ENCODE measurements around the gene MARCHF3. TPM values are rescaled to one million over a fixed set of nuclear protein-coding genes. Genes with fewer than 3 reads are reported as not detected.

The MARCHF3 gene
- total and polyA plus RNA-seq, 2 donors (not counting 1 experiment from before 2014, with no cell fraction given) = 8.6 to 11.6 TPM

DNA sequence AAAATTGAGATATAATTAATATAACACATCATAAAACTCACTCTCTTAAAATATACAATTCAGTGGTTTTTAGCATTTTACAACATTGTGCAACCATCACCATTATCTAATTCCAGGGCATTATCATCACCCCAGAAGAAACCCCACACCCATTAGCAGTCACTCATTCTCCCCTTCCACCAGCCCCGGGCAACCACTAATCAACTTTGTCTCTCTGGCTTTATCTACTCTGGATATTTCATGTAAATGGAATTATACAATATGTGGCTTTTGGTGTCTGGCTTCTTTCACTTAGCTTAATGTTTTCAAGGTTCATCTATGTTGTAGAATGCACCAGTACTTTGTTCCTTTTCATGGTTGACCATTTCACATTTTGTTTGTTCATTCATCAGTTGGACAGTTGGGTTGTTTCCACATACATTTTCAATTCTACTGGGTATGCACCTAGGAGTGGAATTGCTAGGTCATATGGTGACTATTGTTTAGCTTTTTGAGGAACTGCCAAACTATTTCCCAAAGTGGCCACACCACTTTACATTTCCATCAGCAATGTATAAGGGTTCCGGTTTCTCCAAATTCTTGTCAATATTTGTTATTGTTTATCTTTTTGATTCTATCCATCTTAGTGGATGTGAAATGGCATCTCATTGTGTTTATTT is 62.4 kb downstream of the MARCHF3 start:
- Histone ChIP-seq H3K4me3 (replicated peaks in 1 of 4; ENCODE audit: control extremely low read depth in 1 of 4, insufficient read depth in 1 of 4, low read depth in 3 of 4, low read length in 4 of 4) (no peak overlapping the region), H3K36me3 (ENCODE audit: control insufficient read depth, insufficient read depth, low read length) (no peaks in the 10 kb centered on the region), H3K27me3 (ENCODE audit: control insufficient read depth, insufficient read depth, low read length) (no peaks in the 10 kb centered on the region), H3K4me2 (ENCODE audit: extremely low read depth, insufficient read depth, low read length) (no peak overlapping the region), H3K9ac (ENCODE audit: insufficient read depth, low read length) (no peak overlapping the region), H3K79me2 (ENCODE audit: control insufficient read depth, insufficient read depth, low read length) (no peaks in the 10 kb centered on the region), H3K4me1 (ENCODE audit: control insufficient read depth, extremely low read depth, insufficient read depth, low read length) (peaks cover 12% of the 10 kb centered on the region), H3K27ac (ENCODE audit: insufficient read depth, low read length) (no peak overlapping the region), H3K9me3 (ENCODE audit: control insufficient read depth, insufficient read depth, low read depth, low read length) (no peaks in the 10 kb centered on the region), H2AFZ (ENCODE audit: low read length) (no peak overlapping the region), H4K20me1 (ENCODE audit: control insufficient read depth, extremely low read depth, insufficient read depth, low read length) (no peaks in the 10 kb centered on the region)
- DNase-seq (ENCODE audit: low read depth in 2 of 2) = peak in 1 of 2 donors; percentile 74
- TF ChIP-seq, protein P1, sequence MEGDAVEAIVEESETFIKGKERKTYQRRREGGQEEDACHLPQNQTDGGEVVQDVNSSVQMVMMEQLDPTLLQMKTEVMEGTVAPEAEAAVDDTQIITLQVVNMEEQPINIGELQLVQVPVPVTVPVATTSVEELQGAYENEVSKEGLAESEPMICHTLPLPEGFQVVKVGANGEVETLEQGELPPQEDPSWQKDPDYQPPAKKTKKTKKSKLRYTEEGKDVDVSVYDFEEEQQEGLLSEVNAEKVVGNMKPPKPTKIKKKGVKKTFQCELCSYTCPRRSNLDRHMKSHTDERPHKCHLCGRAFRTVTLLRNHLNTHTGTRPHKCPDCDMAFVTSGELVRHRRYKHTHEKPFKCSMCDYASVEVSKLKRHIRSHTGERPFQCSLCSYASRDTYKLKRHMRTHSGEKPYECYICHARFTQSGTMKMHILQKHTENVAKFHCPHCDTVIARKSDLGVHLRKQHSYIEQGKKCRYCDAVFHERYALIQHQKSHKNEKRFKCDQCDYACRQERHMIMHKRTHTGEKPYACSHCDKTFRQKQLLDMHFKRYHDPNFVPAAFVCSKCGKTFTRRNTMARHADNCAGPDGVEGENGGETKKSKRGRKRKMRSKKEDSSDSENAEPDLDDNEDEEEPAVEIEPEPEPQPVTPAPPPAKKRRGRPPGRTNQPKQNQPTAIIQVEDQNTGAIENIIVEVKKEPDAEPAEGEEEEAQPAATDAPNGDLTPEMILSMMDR (conservative IDR thresholded peaks at IDR 0.05 in 1 of 2, IDR thresholded peaks at IDR 0.05 in 1 of 2; ENCODE audit: low read depth in 1 of 2, low read length in 2 of 2) = no peak
- no peak for TF ChIP-seq EZH2 (IDR thresholded peaks at IDR 0.05; ENCODE audit: low read length, missing control alignments)

GRCh38 chr5:126965487-126965886 is 64.9 kb downstream of the MARCHF3 start:
- Histone ChIP-seq H3K9me3 (ENCODE audit: control insufficient read depth, insufficient read depth, low read depth, low read length) (no peaks in the 10 kb centered on the region), H4K20me1 (ENCODE audit: control insufficient read depth, extremely low read depth, insufficient read depth, low read length) (no peaks in the 10 kb centered on the region), H3K4me3 (replicated peaks in 1 of 4; ENCODE audit: control extremely low read depth in 1 of 4, insufficient read depth in 1 of 4, low read depth in 3 of 4, low read length in 4 of 4) (no peak overlapping the region), H3K4me2 (ENCODE audit: extremely low read depth, insufficient read depth, low read length) (no peak overlapping the region), H2AFZ (ENCODE audit: low read length) (no peak overlapping the region), H3K9ac (ENCODE audit: insufficient read depth, low read length) (no peak overlapping the region), H3K79me2 (ENCODE audit: control insufficient read depth, insufficient read depth, low read length) (no peaks in the 10 kb centered on the region), H3K27me3 (ENCODE audit: control insufficient read depth, insufficient read depth, low read length) (no peaks in the 10 kb centered on the region), H3K36me3 (ENCODE audit: control insufficient read depth, insufficient read depth, low read length) (no peaks in the 10 kb centered on the region), H3K4me1 (ENCODE audit: control insufficient read depth, extremely low read depth, insufficient read depth, low read length) (peaks cover 5% of the 10 kb centered on the region), H3K27ac (ENCODE audit: insufficient read depth, low read length) (peak overlapping the region; percentile 9)
- peak in 1 of 2 donors; percentile 4 for DNase-seq (ENCODE audit: low read depth in 2 of 2)
- TF ChIP-seq, protein P1 (conservative IDR thresholded peaks at IDR 0.05 in 1 of 2, IDR thresholded peaks at IDR 0.05 in 1 of 2; ENCODE audit: low read depth in 1 of 2, low read length in 2 of 2) = no peak
- TF ChIP-seq EZH2 (IDR thresholded peaks at IDR 0.05; ENCODE audit: low read length, missing control alignments) = no peak

- TF ChIP-seq EZH2 (IDR thresholded peaks at IDR 0.05; ENCODE audit: low read length, missing control alignments) = no peak
- TF ChIP-seq, protein P1 (conservative IDR thresholded peaks at IDR 0.05 in 1 of 2, IDR thresholded peaks at IDR 0.05 in 1 of 2; ENCODE audit: low read depth in 1 of 2, low read length in 2 of 2) = no peak
- Histone ChIP-seq H3K4me3 (replicated peaks in 1 of 4; ENCODE audit: control extremely low read depth in 1 of 4, insufficient read depth in 1 of 4, low read depth in 3 of 4, low read length in 4 of 4) (no peak overlapping the region), H2AFZ (ENCODE audit: low read length) (no peak overlapping the region), H3K36me3 (ENCODE audit: control insufficient read depth, insufficient read depth, low read length) (no peaks in the 10 kb centered on the region), H3K4me2 (ENCODE audit: extremely low read depth, insufficient read depth, low read length) (no peak overlapping the region), H3K79me2 (ENCODE audit: control insufficient read depth, insufficient read depth, low read length) (no peaks in the 10 kb centered on the region), H3K9me3 (ENCODE audit: control insufficient read depth, insufficient read depth, low read depth, low read length) (no peaks in the 10 kb centered on the region), H3K27ac (ENCODE audit: insufficient read depth, low read length) (peak overlapping the region; percentile 9), H3K4me1 (ENCODE audit: control insufficient read depth, extremely low read depth, insufficient read depth, low read length) (peaks cover 5% of the 10 kb centered on the region), H3K9ac (ENCODE audit: insufficient read depth, low read length) (no peak overlapping the region), H3K27me3 (ENCODE audit: control insufficient read depth, insufficient read depth, low read length) (no peaks in the 10 kb centered on the region), H4K20me1 (ENCODE audit: control insufficient read depth, extremely low read depth, insufficient read depth, low read length) (no peaks in the 10 kb centered on the region)
- peak; percentile 84 to 94 for DNase-seq (ENCODE audit: low read depth in 2 of 2)
Measured at GRCh38 chr5:126965061-126965475, 65.3 kb downstream of the MARCHF3 start.

All from fibroblast of lung (primary cell).